Measurements from ENCODE around the gene MARCHF9.

DNA sequence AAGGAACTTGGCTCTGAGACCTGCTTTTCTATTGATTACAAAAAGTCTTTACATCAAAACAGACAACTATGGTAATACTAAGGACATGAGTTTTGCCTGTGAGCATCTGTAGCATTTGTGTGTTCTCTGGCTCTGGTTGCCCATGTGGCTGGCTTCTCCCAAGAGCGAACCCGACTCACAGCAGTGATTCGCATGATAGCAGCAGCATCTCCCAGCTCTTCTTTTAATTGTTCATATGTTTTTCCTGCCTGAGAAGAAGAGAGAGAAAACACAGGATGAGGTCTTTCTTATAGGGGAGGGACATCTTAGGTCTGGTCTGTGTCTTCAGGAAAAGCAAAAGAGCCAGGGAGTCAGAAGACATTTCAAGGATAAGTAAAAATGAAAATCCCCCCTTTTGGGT is 46.1 kb downstream of the MARCHF9 start:
- TF ChIP-seq, protein P1, sequence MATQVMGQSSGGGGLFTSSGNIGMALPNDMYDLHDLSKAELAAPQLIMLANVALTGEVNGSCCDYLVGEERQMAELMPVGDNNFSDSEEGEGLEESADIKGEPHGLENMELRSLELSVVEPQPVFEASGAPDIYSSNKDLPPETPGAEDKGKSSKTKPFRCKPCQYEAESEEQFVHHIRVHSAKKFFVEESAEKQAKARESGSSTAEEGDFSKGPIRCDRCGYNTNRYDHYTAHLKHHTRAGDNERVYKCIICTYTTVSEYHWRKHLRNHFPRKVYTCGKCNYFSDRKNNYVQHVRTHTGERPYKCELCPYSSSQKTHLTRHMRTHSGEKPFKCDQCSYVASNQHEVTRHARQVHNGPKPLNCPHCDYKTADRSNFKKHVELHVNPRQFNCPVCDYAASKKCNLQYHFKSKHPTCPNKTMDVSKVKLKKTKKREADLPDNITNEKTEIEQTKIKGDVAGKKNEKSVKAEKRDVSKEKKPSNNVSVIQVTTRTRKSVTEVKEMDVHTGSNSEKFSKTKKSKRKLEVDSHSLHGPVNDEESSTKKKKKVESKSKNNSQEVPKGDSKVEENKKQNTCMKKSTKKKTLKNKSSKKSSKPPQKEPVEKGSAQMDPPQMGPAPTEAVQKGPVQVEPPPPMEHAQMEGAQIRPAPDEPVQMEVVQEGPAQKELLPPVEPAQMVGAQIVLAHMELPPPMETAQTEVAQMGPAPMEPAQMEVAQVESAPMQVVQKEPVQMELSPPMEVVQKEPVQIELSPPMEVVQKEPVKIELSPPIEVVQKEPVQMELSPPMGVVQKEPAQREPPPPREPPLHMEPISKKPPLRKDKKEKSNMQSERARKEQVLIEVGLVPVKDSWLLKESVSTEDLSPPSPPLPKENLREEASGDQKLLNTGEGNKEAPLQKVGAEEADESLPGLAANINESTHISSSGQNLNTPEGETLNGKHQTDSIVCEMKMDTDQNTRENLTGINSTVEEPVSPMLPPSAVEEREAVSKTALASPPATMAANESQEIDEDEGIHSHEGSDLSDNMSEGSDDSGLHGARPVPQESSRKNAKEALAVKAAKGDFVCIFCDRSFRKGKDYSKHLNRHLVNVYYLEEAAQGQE (IDR thresholded peaks at IDR 0.05; ENCODE audit: low read depth): no peak
- TF ChIP-seq POLR2AphosphoS5 (IDR thresholded peaks at IDR 0.05; ENCODE audit: low read depth, low read length): no peak
- no peak for TF ChIP-seq CTCF (IDR thresholded peaks at IDR 0.05 in 2 of 3, conservative IDR thresholded peaks at IDR 0.05 in 1 of 3; ENCODE audit: borderline replicate concordance in 1 of 3, insufficient read depth in 1 of 3, low read depth in 2 of 3, low read length in 2 of 3)
- TF ChIP-seq FOSL1 (IDR thresholded peaks at IDR 0.05; ENCODE audit: low read depth): no peak
- TF ChIP-seq EZH2phosphoT487 (IDR thresholded peaks at IDR 0.05; ENCODE audit: borderline replicate concordance): no peak
- no peak for TF ChIP-seq EZH2 (IDR thresholded peaks at IDR 0.05)

All from HCT116 (cell line).